ENCODE data around the gene HGFAC.
"Not testable (repeated sequence)": the region's sequence is repeated elsewhere in the genome, so short reads cannot be mapped to it uniquely, and the experiment has no call there.

The HGFAC gene

DNA sequence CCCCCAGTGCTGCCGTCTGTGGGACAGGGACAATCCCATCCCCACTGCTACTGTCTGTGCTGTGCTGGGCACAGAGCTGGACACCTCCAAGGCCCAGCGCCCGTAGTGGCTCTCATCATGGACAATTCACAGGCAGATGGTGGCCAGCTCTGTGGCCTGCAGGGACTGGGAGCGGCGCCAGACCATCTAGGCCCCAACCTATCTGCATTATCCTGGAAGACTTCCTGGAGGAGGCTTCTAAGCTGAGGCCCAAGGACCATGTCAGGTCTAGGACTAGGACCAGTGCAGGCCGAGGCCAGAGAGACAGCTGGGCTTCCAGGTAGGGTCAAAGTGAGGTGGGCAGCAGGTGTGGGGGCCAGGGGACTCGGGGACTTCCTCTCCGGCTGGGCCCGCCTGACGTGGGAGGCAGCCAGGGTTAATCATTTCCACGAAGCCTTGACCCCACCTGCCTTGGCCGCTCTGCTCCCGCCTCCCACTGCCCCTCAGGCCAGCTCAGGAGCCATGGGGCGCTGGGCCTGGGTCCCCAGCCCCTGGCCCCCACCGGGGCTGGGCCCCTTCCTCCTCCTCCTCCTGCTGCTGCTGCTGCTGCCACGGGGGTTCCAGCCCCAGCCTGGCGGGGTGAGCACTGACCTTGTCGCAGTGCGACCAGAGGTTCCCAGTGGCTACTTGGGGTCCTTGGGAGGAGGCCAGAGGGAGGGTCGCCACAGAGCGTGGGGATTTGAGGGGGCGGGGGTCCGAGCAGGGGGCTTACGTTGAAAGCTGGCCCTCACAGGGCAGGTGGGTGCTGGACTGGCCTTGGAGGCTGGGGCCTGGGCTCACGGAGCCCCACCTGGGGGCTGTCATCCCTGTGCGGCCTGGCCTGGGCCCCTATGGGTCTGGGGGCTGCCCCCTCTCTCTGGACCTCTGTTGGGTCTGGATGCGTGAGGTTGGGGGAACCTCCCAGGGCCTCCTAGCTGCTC is at the start of gene HGFAC:
HGFAC (plus strand) TSS at position 468 of the 959 bp plus-strand sequence; CDS start at position 502, 34 bp downstream.
- DNase-seq, result no peak

- DNase-seq, result no peak
Measured at GRCh38 chr4:3392321-3392720, 49.4 kb upstream of the HGFAC start.

DNA sequence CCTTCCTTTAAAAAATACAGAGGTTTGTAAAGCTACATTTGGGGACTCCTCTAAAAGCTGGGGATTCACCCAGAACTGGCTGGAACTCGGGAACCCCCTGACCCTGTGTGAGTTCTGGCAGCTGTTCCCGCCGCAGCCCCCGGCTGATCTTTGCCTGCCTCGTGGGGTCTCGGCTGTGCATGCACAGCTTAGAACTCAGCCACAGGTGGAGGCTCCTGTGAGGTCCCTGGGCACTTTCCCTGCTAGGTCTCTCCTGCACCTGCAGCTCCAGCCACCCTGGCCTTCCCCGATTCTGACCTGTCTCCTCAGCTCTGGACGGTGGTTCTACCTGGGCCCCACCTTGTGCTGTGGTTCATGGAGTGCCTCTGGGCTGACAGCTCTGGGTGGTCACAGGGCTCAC is 48.6 kb upstream of the HGFAC start:
- DNase-seq, result no peak

DNA sequence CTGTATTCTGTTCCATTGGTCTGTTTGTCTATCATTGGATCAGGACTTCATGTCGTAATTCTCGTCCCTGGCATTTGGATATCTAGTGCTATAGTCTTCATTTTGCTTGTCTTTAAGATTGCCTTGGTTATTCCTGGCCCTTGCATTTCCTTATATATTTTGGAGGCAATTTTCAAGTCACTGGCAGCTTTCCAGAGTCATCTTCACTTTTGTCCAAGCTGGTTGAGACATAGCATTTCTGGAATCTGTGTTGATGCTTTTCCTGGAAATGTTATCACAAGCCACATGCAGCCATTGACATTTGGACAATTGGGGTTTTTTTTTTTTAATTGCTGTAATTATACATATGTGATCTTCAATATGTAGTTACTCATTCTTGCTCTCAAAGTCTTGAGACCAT is 45.2 kb upstream of the HGFAC start:
- no peak for DNase-seq

GRCh38 chr4:3397128-3397527 is 44.6 kb upstream of the HGFAC start:
- no peak for DNase-seq

GRCh38 chr4:3399277-3400194 is 42.2 kb upstream of the HGFAC start:
- DNase-seq, result no peak

- DNase-seq, result no peak
Measured at GRCh38 chr4:3401436-3402171, 40.2 kb upstream of the HGFAC start.

DNA sequence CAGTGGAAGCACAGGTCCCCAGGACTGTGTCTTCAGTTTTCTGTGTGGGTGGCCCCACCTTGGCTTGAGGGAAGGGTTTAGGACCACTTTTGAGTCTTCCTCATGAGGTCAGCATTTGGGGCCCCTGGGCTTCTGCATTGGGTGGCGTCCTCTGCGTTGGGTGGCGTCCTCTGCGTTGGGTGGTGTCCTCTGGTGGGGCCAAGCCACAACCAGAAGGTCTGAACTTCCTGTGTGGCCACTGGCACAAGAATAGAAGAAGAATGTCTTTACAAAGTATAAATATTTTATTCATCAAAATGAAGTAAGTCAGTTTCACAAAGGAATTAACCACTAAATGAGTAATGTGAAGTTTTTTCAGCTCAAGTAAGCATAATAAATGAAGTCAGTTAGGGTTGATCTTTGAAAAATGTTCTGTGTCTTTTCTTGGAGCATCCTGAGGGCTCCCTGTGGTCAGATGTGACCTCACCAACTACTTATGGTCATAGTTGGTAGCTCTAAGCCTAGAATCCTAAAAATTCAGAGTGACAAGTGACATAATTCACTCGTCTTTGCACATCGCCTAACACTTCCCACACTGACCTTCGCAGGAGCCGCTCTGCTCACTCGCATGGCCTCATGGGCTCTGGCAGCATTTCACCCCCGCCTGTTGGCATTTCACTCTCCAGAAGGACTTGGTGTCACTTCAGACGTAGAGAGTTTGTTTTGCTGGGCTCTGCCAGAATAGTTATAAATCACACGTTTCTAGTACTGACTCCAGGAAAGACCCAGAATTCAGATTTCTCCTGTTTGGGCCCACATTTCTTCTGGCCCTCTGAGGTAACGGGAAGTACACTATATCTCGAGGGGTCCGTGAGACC is 39.0 kb upstream of the HGFAC start:
- DNase-seq, result no peak

DNA sequence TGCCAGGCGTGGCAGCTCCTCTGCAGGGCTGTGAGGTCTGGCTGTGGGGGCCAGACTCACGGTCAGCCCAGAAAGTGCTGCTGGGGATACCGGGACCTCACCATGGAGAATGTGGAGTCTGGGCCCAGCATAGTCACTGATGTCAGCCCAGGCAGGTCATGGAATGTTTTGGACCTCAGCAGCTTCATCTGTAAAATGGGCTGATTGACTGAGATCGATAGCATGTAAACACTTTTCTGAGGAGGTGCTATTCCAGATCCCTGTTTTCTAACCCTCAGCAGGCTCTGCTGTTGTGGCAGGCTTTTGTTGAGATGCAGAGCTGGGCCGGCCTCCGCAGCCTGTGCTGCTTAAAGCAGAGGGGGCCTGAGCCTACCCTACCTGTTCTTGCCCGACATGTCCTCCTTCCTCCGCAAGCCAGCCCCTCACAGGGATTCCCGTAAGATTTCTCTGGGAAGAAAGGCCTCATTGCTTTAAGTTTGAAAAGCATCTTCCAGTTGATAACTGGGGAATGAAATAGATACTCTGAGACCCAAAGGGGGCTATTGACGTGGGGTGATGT is 38.3 kb upstream of the HGFAC start:
- DNase-seq, result no peak

DNA sequence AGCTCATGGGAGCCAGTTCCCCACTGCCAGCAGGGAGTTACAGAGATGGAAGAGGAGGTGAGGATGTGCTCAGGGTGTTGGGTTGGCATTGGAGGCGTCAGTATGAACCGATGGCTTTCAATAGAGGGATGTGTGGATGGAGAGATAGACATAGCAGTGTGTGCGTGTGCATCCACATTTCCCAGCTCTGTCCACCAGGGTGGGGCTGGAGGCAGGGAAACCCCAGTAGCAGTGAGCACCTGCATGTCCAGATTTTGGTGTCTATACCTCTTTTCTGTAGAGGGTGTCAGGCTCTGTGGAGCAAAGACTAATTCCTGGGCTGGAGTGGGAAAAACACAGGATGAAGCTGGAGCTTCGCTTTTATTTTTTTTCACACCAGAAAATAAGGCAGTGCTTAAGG is 37.2 kb upstream of the HGFAC start:
- no peak for DNase-seq

DNA sequence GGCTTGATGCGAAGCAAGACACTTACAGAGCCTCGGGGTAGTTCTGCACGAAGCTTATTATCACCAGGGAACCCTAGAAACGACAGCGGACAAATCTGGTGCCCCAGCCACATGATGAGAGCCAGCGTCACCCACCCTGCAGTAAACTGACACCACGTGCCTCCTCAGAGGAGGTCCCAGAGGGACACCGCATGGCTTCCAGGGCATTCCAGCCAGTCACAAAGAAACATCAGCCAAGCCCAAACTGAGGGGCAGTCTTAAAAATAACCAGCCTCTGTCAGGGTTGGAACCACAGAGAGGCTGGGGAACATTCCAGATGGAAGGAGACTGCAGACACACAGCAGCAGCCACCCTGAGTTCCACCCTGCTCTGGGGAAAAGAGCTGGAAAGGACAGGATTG is 36.6 kb upstream of the HGFAC start:
- DNase-seq, result no peak

DNA sequence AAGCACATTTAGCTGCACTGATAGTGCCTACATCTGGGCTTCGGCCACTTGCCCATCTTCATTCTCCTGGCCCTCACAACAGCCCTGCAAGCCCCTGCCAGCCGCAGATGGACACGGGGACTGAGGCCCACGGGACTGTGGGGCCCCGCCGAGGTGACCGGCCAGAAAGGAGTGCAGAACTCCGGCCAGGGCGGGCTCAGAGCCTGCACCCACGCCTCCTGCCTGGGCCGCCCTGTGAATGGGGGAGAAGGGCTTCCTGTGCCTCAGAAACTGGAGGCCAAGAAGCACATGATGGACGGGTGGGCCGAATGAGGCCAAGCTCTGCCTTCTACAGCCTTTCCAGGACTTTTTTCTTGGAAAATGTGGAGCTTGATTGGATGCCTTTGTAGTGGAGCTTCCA is 35.7 kb upstream of the HGFAC start:
- DNase-seq, result no peak

DNA sequence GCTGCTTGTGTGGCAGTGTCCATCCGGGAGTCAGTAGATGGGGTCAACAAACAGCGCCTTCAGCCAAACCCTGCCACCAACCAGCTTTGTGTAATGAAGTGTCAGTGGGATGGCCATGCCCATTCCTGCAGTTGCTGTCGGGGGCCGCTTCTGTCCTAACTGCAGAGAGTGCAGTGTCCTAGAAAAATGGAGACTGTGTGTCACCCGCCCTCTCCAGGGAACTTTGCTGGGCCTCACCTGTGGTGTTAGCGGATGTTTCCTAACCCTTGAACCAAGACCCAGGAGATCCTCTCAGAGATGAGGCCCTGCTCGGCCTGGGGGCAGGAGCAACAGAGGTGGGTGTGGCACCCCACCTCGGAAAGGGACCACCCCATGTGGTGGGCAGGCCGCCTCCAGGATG is 35.3 kb upstream of the HGFAC start:
- DNase-seq, result no peak

- no peak for DNase-seq
Measured at GRCh38 chr4:3407171-3407771, 34.5 kb upstream of the HGFAC start.

DNA sequence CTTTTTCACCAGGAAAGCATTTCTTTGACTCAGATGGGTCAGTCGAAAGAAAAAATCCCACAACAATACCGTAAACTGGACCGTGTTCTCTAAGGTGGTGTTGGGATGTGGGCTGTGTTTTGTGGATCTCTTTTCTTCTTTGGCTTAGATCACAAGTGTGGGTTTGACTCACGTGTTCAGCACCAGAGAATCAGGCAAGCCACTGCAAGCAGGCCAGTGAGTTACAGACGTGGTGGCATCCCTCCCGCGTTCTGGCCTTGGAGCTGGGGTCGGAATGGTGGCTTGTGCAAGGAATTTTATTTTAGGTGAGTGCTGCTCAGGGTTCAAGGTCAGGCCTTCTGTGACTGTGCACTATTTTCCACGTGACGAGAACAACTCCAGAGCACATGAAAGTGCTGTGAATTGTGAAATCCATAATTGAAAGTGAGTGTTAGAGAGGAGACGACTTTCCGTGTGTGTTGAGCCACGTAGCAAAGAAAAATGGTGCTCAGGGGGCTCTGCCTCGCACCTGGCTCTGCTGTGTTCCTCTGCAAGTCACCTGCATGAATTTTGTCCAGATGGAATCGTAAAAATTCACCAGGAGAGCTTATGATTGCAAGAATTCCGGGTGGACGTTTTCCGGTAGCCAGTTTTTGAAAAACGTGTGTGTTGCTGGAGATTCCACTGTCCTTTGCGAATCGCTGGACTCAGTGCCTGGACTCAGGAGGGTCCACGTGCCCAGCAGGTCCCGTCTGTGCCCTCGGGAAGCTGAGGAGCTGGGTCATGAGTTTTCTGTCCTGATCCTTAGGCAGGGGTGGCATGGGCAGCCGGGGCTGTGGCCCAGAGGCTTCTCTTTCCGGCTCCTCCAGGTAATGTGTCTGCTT is 33.6 kb upstream of the HGFAC start:
- no peak for DNase-seq

DNA sequence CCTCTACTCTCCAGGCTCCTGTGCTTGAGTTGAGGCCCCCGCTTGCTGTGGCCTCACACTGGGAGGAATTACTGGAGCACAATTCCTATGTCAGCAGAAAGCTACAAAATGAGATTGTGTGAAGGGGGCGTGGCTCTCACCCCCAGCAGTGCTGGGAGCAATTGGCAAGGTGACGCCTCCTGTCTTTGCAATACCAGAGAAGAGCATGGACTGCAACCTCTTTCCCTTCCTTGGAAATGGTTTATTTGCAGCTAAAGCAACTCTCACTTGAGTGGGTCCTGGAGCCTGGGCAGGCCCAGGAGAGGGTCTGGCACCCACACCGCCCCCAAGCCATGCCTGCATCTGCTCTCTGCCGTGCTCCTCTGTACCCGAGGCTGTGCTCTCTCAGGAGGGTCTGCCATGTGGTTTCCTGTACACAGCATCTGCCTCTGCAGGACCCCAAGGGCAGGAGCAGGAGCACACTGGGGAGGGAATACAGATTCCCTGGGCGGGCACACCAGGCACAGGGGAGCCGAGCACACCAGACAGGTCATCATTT is 32.9 kb upstream of the HGFAC start:
- no peak for DNase-seq

GRCh38 chr4:3409571-3410091 is 32.1 kb upstream of the HGFAC start:
- no peak for DNase-seq

- no peak for DNase-seq
Measured at GRCh38 chr4:3410401-3411135, 31.2 kb upstream of the HGFAC start.

GRCh38 chr4:3411190-3411589 is 30.6 kb upstream of the HGFAC start:
- not testable (repeated sequence) for DNase-seq

All from CD4-positive, alpha-beta T cell treated with Interleukin-6 for 4 hours (primary cell).